GM19240 (cell line): ENCODE data around the gene ZNF366.
A peak's percentile ranks its signal among the peaks of the same experiment; 100 is the strongest.

Experiments used
- DNase-seq: peaks from one replicate; pipeline ENCODE4 v3.0.0; 2011; ENCODE audit warnings: low spot score; ENCODE audit not compliant: insufficient read length

Gene ZNF366

GRCh38 chr5:72522607-72523006, 15.4 kb upstream of the ZNF366 start:
- DNase-seq, result no peak

- DNase-seq, result no peak
Measured at GRCh38 chr5:72519111-72519510, 11.9 kb upstream of the ZNF366 start.

- DNase-seq, result no peak
Measured at GRCh38 chr5:72518001-72518683, 10.9 kb upstream of the ZNF366 start.

- DNase-seq, result no peak
Measured at GRCh38 chr5:72516916-72517315, 9.7 kb upstream of the ZNF366 start.

GRCh38 chr5:72515211-72515610, 8.0 kb upstream of the ZNF366 start:
- DNase-seq, result no peak

- DNase-seq, result no peak
Measured at GRCh38 chr5:72512593-72512860, 5.3 kb upstream of the ZNF366 start.

- no peak for DNase-seq
Measured at GRCh38 chr5:72511774-72512592, 4.8 kb upstream of the ZNF366 start.

- no peak for DNase-seq
Measured at GRCh38 chr5:72511366-72511765, 4.2 kb upstream of the ZNF366 start.

GRCh38 chr5:72510610-72511181, 3.5 kb upstream of the ZNF366 start:
- DNase-seq, result no peak

- no peak for DNase-seq
Measured at GRCh38 chr5:72509401-72509800, 2.2 kb upstream of the ZNF366 start.

GRCh38 chr5:72508241-72509170, 1.3 kb upstream of the ZNF366 start:
- DNase-seq, result peak; percentile 30

GRCh38 chr5:72507907-72508238, 663 bp upstream of the ZNF366 start:
- DNase-seq, result no peak

- DNase-seq, result no peak
Measured at GRCh38 chr5:72506158-72506549, 1.1 kb downstream of the ZNF366 start.

- DNase-seq, result no peak
Measured at GRCh38 chr5:72505539-72506157, 1.6 kb downstream of the ZNF366 start.

GRCh38 chr5:72505016-72505415, 2.2 kb downstream of the ZNF366 start:
- DNase-seq, result no peak

- DNase-seq, result no peak
Measured at GRCh38 chr5:72503888-72504491, 3.2 kb downstream of the ZNF366 start.

GRCh38 chr5:72501488-72501887, 5.7 kb downstream of the ZNF366 start:
- DNase-seq, result no peak

GRCh38 chr5:72499730-72500129, 7.5 kb downstream of the ZNF366 start:
- DNase-seq, result no peak

- no peak for DNase-seq
Measured at GRCh38 chr5:72499090-72499489, 8.1 kb downstream of the ZNF366 start.

- no peak for DNase-seq
Measured at GRCh38 chr5:72498284-72498683, 8.9 kb downstream of the ZNF366 start.

- no peak for DNase-seq
Measured at GRCh38 chr5:72497823-72498222, 9.4 kb downstream of the ZNF366 start.
